GM19238 (cell line): Measurements from ENCODE around the gene PTPN1.
"Not testable (repeated sequence)": the region's sequence is repeated elsewhere in the genome, so short reads cannot be mapped to it uniquely, and the experiment has no call there.

ENCODE experiments used
- DNase-seq: peaks from one replicate; pipeline ENCODE4 v3.0.0; 2011; ENCODE audit warnings: low spot score; ENCODE audit not compliant: insufficient read length

The PTPN1 gene

DNA sequence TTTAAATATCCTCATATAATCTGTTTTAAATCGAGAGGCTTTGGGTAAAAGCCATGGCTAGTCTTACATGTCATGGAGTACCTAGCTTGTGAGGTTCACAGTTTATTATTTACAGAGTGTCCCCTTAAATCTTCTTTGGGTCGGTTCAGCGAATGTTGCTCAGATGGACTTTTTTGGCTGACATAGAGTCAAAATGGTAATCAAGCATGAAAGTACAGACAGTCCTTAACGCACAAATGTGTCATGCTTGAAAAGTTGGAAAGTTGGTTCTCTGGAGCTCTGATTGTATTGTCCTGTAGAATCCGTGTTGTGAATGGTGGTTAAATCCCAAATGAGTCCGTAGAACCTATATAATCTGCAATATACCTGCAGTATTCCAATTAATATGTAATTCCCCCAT is 22.0 kb downstream of the PTPN1 start:
- DNase-seq = no peak

DNA sequence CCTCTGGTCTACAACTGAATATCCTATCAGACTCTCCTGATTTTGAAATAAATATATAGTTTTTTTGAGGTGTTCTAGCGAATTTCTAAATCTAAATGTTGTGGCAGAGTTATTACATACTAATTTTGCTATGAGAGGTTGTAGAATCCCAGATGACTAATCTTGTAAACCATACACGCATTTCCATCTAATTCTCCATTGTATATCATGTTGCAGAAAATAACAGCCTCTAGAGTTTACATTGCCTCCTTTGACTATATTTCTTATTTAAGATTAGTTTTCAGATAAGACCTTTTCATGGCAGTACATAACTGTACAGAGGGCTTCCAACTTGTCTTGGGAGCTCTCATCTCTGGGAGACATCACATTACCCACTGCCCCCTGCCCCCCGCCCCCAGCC is 22.9 kb downstream of the PTPN1 start:
- no peak for DNase-seq

DNA sequence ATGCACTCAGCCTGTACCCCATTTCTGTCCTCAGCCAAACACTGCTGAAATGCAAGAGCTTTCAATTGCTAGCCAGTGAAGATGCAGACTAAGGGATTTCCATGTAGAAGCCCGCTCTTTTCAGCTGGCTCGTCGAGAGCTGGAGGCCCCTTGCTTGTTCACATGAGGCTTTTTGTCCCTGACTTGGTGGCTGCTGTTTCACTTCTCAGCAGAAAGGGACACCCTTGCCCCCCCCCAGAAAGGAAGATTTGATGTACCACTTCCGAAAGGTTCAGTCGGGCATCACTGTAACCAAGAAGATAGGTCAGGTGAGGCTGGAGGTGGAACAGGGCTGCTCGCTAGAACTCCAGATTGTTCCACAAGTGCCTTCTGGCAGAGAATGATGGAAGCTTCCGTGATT is 23.3 kb downstream of the PTPN1 start:
- no peak for DNase-seq

DNA sequence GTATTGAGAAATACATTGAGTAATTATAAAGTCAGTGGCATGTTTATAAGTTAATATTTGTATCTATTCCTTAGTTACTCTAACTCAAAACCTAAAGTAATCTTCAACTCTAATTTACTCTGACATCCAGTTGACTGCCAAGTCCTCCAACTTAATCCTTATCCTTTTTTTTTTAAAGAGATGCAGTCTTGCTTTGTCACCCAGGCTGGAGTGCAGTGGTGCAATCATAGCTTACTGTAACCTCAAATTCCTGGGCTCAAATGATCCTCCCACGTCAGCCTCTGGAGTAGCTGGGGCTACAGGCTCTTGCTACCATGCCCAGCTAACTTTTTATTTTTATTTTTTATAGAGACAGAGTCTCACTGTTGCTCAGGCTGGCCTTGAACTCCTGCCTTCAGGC is 24.4 kb downstream of the PTPN1 start:
- no peak for DNase-seq

DNA sequence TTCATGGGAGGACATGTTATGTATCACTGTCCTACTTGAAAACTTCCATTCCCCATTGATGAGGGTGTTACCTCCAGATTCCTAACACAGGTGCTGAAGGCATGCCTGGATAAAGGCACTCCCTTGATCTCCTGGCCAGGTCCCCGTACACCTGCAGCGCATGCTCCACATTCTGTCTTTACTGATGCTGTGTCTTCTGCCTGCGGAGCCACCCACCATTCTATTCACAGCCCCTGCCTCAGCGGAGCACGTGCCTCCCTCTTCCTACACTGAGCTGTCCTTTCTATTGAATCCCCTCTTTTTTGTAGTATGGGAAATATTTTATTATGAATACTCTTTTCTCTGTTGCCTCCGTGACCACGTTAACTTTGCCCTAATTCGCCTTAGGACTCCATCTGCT is 25.0 kb downstream of the PTPN1 start:
- no peak for DNase-seq

DNA sequence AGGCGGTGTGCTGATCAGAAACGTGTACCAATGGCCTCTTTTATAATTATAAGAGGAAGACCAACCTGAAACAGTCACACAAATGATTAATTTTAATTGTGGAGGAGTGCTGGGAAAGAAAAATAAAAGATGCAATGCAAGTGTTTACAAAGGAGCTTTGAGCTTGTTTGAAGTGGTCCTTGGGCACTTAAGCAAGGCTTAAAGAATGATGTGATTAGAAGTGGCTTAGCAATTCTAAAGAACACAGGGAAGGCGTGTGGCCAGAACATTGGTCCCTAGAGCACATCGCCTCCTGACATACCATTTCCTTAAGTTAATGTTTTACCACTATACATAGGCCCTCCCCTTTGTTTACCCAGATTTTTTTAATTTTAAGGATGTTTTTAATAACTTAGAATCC is 26.1 kb downstream of the PTPN1 start:
- no peak for DNase-seq

DNA sequence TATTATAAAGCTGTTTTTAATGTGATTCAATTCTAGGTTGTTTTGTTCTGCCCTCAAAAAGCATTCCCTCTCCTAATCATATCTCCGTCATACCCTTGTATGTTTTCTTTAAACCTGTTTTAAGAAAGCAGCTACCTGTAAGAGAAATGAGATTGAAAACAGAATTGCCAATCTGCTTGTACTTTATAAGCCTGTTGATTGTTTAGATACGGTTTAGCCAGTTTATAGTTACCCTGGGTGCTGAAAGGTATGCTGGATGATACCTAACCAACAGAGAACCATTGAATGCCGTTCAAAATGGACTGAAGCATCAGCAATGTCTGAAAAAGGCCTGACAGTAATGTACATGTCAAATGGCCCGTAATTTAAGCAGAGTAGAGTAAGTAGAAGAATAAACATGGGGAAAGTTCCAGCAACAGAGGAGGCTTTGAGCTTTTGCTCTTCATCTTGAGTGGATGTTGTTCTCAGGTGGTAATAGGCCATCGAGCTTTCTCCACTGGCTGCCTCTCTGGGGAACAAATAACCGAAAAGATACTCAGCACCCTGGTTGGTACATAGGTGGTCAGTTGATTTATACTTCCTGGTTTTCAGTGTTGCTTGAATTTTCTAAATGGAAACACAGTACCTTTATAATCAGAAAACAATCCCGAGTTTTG is 27.5 kb downstream of the PTPN1 start:
- no peak for DNase-seq

DNA sequence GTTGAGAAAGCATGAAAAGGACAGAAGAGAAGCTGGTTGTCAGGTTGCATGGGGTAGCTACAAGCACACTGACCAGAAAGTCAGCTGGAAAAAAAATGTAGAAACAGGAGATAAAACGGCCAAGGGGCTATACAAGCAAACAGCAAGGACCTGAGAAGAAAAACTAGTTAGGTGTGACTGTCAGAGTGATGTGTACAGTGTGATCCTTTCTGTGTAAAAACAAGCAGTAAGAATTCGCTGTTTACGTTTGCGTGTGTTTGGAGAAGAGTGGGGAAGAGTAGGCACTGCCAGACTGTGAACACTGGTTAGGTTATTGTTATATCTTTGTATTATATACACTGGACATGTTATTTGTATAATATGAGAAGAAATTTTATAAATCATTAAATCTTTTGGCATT is 28.1 kb downstream of the PTPN1 start:
- no peak for DNase-seq

DNA sequence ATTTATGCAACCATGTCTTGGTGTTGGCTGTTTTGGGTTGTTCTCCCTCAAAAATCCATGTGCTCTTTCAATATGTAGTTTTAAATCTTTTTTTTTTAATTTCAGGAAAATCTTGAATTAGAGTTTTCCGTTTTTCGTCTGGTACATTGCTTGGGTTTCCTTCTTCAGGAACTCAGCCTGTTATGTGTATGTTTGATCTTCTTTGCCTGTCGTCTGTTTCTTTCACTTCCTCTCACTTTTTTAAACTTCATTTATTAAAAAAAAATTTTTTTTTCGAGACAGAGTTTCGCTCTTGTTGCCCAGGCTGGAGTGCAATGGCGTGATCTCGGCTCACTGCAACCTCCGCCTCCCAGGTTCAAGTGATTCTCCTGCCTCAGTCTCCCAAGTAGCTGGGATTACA is 29.6 kb downstream of the PTPN1 start:
- DNase-seq = not testable (repeated sequence)

DNA sequence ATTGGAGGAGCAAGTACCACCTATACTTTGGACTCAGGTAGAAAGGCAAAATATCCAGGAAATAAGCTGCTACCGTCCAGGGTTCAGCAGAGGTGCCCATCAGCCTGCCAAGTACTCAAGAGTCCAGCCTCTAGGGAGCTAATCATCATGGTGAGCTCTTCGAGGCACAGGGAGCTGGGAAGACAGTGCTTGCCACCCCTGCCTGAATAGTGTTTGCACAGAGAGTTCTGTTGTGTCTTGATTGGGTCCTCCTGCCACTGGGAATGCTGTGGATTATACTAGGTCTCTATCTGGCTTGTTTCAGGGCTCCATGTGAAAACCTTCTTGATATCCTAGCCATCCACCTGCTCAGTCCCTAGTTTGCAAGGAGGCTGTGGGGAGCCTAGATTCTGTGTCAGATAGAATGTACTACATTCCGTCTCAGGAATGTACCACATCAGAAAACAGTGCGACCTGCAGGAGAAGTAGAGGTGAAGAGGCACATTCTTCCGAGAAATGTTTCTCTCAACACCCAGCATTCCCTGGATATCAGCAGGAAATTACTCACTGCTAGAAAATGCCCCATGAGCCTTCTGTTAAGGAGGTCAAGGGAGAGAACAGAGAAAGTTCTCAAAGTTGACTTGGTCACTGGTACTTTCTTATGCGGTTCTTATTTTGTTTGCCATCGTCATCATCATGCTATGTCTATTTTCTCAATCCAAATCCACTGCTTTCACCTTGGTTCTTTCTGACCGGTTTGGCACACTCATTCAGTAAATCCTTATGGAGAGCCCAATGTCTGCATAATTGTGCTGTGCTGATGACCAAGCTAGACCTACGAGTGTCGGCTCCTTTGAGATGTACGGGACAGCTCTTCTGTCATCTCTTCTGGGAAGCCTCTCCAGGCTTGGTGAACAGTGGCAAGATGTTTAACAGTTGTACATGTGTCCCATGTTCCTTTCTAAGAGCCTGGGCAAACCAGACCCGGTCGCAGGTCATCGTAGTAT is 30.7 kb downstream of the PTPN1 start:
- DNase-seq = no peak

DNA sequence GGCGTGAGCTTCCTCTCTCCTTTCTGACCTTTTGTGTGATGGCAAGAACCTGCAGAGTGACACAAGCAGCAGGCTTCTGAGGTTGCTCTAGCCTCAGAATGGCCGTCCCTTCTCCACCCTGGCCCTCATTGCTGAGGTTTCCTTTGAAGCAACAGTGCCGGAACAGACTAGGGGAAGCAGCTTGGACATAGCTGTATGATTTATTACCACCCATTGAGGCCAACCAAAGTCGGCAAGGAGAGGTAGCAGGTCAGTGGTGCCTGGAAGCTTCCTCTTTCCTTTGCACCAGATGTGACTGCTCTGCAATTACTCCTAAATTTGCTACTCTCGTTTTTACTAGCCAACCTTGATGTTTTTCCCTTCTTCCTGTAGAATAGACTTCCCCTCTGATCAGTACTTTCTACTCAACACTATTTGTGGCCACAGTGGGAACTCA is 31.4 kb downstream of the PTPN1 start:
- no peak for DNase-seq

DNA sequence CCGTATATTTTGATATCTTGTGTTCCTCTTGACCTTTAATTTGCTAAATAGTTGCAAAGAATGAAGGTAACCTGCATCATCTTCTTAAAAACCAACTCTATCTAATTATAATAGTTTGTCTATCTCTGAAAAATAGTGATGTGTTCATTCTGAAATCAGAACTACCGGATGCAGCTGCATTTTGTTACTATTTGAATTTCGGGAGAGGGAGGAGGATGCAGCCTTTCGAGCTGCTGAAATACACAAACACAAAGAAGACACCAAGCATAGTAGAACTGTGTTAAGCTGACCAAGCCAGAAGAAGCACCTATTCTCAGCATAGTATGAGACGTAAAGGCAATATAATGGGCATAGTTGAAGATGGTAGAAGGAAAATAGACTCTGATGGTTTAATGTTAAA is 33.1 kb downstream of the PTPN1 start:
- DNase-seq = no peak

DNA sequence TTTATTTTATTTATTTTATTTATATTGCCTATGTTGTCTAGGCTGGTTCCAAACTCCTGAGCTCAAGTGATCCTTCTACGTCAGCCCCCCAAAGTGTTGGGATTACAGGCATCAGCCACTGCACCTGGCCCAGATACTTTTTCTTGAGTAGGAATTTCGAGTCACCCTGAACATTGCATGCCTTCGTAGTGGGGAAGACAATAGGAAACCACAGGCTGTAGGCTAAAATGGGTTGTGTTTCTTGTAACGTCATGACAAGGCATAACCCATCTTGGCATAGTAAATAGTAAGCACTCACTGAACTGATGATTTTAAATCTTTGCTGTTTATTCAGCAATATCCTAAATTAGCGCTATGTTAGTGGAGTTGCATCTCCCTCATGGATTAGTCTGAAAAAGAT is 34.9 kb downstream of the PTPN1 start:
- no peak for DNase-seq

DNA sequence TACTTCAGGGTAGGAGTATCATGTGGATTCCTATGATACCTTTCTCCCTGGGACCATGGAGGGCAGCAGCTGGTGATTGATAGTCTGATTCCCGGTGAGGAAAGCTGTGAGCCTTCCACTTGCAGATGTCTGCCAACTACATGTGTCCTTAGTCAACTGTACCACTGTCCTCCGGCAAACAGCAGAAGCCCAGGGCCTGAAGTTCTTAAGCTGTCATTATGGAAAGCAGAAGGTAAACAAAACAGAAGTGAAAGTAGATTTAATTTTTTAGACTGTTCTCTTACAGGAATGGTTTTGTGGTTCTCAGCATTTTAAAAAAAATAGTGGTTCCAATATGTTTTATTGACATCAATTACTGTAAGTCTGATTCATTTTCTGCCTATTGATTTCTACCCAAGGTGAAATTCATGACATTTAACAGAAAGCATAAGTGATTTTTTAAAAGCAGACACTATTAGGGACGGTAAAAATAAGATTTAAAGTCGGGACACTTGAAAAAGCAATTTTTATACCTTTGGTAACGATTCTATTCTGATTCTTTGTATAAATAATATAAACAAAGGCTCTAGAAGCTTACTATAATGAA is 36.6 kb downstream of the PTPN1 start:
- no peak for DNase-seq

DNA sequence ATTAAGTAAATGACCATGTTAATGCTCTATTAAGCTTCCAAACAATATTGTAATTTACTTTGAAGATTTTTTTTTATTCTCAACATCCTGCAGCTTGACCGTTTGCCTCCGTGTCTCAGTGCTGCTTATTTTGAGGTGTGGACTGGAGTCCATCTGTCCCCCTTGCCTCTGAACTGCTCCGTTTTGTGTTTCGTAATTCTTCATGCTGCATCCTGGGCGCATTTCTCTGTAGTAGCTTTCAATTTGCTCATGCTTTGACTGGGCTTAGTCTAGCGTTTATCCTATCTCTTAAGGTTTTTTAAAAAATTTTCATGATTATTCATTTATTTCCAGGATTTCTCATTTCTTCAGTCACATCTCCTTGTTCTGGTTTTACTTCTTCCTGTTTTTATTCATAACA is 37.8 kb downstream of the PTPN1 start:
- DNase-seq = no peak

DNA sequence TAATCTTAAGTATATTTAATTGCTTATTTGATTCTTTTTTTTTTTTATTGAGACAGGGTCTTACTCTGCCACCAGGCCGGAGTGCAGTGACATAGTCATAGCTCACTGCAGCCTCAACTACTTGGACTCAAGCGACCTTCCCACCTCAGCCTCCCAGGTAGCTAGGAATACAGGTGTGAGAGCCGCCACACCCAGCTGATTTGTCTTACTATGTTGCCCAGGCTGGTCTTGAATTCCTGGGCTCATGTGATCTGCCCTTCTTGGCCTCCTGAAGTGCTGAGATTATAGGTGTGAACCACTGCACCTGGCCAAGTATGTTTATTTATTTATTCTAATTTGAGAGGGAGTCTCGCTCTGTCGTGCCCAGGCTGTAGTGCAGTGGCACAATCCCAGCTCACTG is 38.2 kb downstream of the PTPN1 start:
- no peak for DNase-seq

DNA sequence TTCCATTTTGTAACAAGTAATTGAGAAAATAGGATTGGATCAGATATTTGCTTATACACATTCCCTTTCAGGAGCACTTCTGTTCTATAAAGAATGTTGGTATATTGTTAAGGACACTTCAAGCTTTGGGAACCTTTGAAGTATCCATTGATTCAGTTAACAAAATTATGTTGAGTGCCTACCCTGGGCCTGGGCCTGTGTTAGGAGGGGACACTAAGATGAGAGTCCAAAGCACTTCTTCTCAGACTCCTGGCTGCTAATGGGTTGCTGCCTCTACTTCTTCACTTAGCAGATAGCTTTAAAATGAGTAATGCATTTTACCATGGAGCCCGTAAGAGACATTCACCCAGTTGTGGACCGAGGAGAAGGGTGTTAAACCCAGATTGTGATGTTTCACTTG is 40.3 kb downstream of the PTPN1 start:
- no peak for DNase-seq

DNA sequence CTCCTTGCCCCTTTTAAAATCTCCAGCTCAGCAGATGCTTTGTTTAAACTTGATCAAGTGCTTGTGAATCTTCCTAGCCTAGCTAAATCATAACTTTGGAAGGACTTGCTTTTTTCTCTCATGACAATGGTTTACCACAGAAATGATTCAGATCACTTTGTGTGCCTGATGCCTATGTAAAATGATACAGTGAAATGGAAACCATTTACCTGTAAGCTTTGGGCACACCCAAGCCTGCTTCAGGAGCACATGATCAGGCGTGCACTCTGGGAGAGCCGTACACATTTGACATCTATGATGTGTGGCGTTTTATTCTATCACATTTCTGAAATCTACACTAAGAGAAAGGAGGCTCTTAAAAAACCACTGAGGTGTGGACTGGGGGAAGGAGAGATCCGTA is 41.1 kb downstream of the PTPN1 start:
- no peak for DNase-seq

DNA sequence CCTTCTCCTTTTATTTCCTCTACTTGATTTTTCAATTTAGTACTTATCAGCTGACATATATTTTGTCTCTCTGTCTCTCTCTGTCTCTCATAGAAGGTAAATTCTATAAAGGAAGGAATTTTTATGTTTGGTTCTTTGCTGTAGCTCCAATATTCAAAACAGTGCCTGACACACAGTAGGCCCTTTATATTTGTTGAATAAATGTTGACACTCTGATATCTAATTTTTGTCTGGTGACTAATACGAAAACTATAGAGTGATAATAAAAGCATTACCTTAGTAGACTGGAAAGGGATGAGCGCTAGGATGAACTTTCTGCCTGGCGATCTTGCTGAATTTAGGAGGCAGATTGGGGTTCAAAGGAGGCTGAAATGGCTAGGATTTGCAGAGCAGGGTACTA is 42.8 kb downstream of the PTPN1 start:
- DNase-seq = no peak

DNA sequence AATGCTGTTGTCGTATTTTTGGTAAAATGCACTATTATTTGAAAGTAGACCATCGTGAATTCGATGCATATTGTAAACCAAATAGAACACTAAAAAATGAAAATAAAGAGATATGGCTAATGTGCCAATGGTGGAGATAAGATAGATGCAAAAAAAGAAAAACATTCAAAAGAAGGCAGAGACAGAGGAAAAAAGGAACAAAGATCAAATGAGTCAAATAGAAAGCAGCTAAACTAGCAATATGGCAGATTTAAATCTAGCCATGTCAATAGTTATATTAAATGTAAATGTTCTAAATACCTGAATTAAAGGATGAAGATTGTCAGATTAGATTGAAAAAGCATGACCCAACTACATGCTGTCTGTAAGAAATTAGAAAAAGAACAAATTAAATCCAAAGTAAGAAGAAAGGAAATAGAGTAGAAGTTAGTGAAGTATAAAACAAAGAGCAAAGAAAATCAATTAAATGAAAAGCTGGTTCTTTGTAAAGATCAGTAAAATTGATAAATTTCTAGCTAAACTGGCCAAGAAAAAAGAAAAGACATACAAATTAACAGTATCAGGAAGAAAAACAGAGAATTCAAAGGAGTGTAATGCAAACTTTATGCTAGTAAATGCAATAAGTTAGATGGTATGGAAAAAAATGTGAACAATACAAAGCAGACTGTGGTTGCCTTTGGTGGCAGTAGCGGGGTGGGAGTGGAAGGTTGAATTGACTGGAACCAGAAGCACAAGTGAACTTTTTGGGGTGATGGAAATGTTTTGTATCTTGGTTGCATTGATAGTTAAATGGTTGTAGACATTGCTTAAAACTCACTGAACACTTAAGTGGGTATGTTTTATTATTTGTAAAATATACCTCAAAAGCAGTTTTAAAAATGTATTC is 44.8 kb downstream of the PTPN1 start:
- no peak for DNase-seq

DNA sequence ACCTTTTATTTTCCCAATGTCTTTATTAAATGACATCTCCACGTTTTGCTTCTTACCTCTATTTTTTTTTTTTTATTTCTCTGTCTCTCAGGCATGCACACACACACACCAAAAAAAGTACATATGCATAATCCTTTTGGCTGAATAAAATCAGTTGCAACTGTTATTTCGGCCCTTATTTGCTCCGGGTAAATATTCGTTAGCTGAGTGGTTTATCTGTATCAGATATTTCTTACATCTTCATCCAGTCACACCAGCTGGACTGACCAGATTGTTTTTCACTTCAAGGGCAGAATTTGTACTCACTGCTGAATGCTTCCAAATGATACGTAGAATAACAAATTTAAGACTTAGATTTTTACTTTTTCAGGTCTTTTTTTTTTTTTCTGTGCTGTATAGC is 45.5 kb downstream of the PTPN1 start:
- DNase-seq = no peak
